Mucosa of descending colon (tissue), 3 donors: ENCODE data around the gene RMND5A. TPM values are rescaled to one million over a fixed set of nuclear protein-coding genes. Genes with fewer than 3 reads are reported as not detected.

Source experiments
- ATAC-seq: fragments of 200-7000 bp; cut with Tn5 transposase; one replicate; pipeline ENCODE4 v1.9.1; 2020; ENCODE audit warnings: mild to moderate bottlenecking, moderate library complexity
- DNase-seq, 3 donors: peaks; one replicate each; pipeline ENCODE4 v3.0.0-alpha.2; 2020
- H3K36me3 ChIP-seq: fragments of 200-600 bp; one replicate; pipeline ENCODE4 v1.8.0; 2021; ENCODE audit warnings: low read depth, mild to moderate bottlenecking
- H3K4me1 ChIP-seq: fragments of 200-600 bp; one replicate; pipeline ENCODE4 v1.8.0; 2021; ENCODE audit warnings: low read depth, mild to moderate bottlenecking
- H3K4me3 ChIP-seq: fragments of 200-600 bp; one replicate; pipeline ENCODE4 v1.8.0; 2021; ENCODE audit warnings: mild to moderate bottlenecking
- H3K9me3 ChIP-seq: fragments of 200-600 bp; one replicate; pipeline ENCODE4 v1.8.0; 2021; ENCODE audit warnings: mild to moderate bottlenecking
- intact Hi-C, 2 donors: fragments of 100-400 bp; cut with DNase I in 1 of 2; cut with micrococcal nuclease in 1 of 2; formaldehyde crosslinking; loops; one replicate each; pipeline versions ENCODE4 v1.11.0 to v1.11.1; 2022; cut with DNase I, micrococcal nuclease
- total RNA-seq, 3 donors: library from RNA; stranded (reverse); fragmentation: NEBNext Ultra II Directional in 2 of 3; extraction: Animal tissue kit (Norgen Biotek cat#: 25700) in 2 of 3; gene quantifications; one replicate each; pipeline versions ENCODE4 v1.2.1 to v1.2.4, GENCODE V29; 2021 to 2023
- TF ChIP-seq, protein P1 (sequence below): fragments of 200-600 bp; IDR thresholded peaks from one replicate; pipeline ENCODE4 v1.8.0; 2022; ENCODE audit warnings: antibody characterized with exemption, mild to moderate bottlenecking
- donor health status: DM: no; HTN: no; CAD: no; lungs with moderate emphysema.
- donor health status: DM: no; HTN: no; CAD: no.
- donor health status: DM: no; HTN: yes; CAD: no.

RMND5A gene
- total RNA-seq, 3 donors from 2014 or later = 69.2 to 93.0 (median 73.8) TPM

GRCh38 chr2:86790676-86791572 is 70.8 kb downstream of the RMND5A start, which contains the start of gene CD8A:
Gene CD8A, minus strand, starts transcription at chr2:86790913. Its CDS starts 88 bp downstream, at chr2:86790825.
- H3K4me3 ChIP-seq = no peak within 1 kb of the TSS
- H3K36me3 ChIP-seq = no peaks in the 10 kb centered on the region
- no peaks in the 10 kb centered on the region for H3K9me3 ChIP-seq
- TF ChIP-seq, protein P1, sequence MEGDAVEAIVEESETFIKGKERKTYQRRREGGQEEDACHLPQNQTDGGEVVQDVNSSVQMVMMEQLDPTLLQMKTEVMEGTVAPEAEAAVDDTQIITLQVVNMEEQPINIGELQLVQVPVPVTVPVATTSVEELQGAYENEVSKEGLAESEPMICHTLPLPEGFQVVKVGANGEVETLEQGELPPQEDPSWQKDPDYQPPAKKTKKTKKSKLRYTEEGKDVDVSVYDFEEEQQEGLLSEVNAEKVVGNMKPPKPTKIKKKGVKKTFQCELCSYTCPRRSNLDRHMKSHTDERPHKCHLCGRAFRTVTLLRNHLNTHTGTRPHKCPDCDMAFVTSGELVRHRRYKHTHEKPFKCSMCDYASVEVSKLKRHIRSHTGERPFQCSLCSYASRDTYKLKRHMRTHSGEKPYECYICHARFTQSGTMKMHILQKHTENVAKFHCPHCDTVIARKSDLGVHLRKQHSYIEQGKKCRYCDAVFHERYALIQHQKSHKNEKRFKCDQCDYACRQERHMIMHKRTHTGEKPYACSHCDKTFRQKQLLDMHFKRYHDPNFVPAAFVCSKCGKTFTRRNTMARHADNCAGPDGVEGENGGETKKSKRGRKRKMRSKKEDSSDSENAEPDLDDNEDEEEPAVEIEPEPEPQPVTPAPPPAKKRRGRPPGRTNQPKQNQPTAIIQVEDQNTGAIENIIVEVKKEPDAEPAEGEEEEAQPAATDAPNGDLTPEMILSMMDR = no peak
- intact Hi-C loops = no loop called here
- DNase-seq (peak in 2 of 3 donors; percentile 32 to 64), ATAC-seq (peak; percentile 33)
- H3K4me1 ChIP-seq = peaks cover 19% of the 10 kb centered on the region

DNA sequence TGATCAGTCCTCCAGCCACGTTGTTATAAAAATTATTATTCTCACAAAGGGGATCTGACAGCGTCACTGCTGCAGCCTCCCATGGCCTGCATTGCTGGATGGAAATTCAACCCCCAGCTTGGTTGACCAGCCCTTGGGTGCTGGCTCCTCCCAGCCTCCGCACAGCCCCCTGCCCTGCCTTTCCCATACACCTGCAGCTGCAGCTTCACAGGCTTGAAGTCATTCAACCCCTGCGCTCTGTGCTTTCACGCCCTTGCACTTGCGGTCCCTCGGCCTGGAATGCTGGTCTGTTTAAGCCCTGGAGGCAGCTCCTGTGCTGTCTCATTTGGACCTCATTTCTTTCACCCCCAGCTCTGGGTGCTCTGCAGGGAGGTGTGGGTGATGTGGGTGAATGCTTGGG is 71.5 kb downstream of the RMND5A start:
- Histone ChIP-seq H3K9me3 (peaks cover 6% of the 10 kb centered on the region), H3K36me3 (no peaks in the 10 kb centered on the region), H3K4me1 (peaks cover 19% of the 10 kb centered on the region), H3K4me3 (no peak overlapping the region)
- DNase-seq = no peak
- ATAC-seq = no peak
- TF ChIP-seq, protein P1 = no peak
- intact Hi-C loops = no loop called here

- intact Hi-C loops = no loop called here
These were observed 73.7 kb downstream of the RMND5A start for GRCh38 chr2:86793752-86794151.

DNA sequence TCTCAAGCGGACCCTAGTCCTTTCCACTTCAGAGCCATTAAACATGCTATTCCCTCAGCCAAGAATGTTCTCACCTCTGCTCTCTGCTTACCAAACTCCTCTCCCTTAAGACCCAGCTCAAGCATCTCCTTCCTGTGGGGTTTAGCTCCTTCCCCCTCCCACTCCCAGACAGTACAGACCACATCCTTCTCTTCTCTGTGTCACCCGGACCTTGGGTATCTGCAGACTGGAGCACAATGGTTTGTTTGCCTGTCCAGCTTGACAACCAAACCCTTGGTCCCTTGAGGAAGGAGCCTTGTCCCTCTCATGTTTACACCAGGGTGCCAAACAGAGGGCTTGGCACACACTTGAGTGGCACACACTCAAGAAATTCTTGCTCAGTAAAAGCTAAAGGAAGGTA is 74.8 kb downstream of the RMND5A start:
- Histone ChIP-seq H3K9me3 (peaks cover 16% of the 10 kb centered on the region), H3K36me3 (no peaks in the 10 kb centered on the region), H3K4me3 (no peak overlapping the region), H3K4me1 (peaks cover 10% of the 10 kb centered on the region)
- intact Hi-C loops = no loop called here
- DNase-seq (no peak), ATAC-seq (peak; percentile 51)
- TF ChIP-seq, protein P1 = no peak

More at GRCh38 chr2:86793752-86794151, 73.7 kb downstream of the RMND5A start:
- H3K36me3 ChIP-seq = no peaks in the 10 kb centered on the region
- TF ChIP-seq, protein P1 = no peak
- peaks cover 19% of the 10 kb centered on the region for H3K4me1 ChIP-seq
- DNase-seq (no peak), ATAC-seq (peak; percentile 34)
- H3K9me3 ChIP-seq = peaks cover 16% of the 10 kb centered on the region
- H3K4me3 ChIP-seq = no peak overlapping the region

- ATAC-seq = no peak
- no peaks in the 10 kb centered on the region for H3K36me3 ChIP-seq
- TF ChIP-seq, protein P1 = no peak
- H3K4me1 ChIP-seq = no peaks in the 10 kb centered on the region
- peaks cover 15% of the 10 kb centered on the region for H3K9me3 ChIP-seq
- intact Hi-C loops = no loop called here
- H3K4me3 ChIP-seq = no peak overlapping the region
- DNase-seq = no peak
These were observed 80.9 kb downstream of the RMND5A start for GRCh38 chr2:86800856-86801567.
